Muscle layer of colon (tissue), 2 donors: ENCODE data around the gene UBAC2.

Source experiments
- H3K27ac ChIP-seq: one replicate; pipeline ENCODE4 v1.7.0; 2013; ENCODE audit warnings: low read depth, mild to moderate bottlenecking, low read length, moderate library complexity
- H3K27me3 ChIP-seq, 2 donors: one replicate each; pipeline ENCODE4 v1.7.0; 2013; ENCODE audit warnings: low read length in 2 of 2, mild to moderate bottlenecking in 2 of 2; ENCODE audit not compliant: insufficient read depth in 2 of 2, control insufficient read depth in 1 of 2
- H3K36me3 ChIP-seq: one replicate; pipeline ENCODE4 v1.7.0; 2013; ENCODE audit warnings: mild to moderate bottlenecking, low read length; ENCODE audit not compliant: insufficient read depth
- H3K4me1 ChIP-seq: one replicate; pipeline ENCODE4 v1.7.0; 2013; ENCODE audit warnings: mild to moderate bottlenecking, low read length; ENCODE audit not compliant: insufficient read depth
- H3K4me3 ChIP-seq, 2 donors: one replicate each; pipeline ENCODE4 v1.7.0; 2013; ENCODE audit warnings: low read length in 2 of 2, low read depth in 1 of 2, mild to moderate bottlenecking in 1 of 2, moderate library complexity in 1 of 2
- H3K9ac ChIP-seq: one replicate; pipeline ENCODE4 v1.7.0; 2013; ENCODE audit warnings: low read length
- H3K9me3 ChIP-seq: one replicate; pipeline ENCODE4 v1.7.0; 2013; ENCODE audit warnings: mild to moderate bottlenecking, low read length
- donor health status: abdominal sarcoma.
- donor health status: Adenocarcinoma of cecum.

The UBAC2 gene

DNA sequence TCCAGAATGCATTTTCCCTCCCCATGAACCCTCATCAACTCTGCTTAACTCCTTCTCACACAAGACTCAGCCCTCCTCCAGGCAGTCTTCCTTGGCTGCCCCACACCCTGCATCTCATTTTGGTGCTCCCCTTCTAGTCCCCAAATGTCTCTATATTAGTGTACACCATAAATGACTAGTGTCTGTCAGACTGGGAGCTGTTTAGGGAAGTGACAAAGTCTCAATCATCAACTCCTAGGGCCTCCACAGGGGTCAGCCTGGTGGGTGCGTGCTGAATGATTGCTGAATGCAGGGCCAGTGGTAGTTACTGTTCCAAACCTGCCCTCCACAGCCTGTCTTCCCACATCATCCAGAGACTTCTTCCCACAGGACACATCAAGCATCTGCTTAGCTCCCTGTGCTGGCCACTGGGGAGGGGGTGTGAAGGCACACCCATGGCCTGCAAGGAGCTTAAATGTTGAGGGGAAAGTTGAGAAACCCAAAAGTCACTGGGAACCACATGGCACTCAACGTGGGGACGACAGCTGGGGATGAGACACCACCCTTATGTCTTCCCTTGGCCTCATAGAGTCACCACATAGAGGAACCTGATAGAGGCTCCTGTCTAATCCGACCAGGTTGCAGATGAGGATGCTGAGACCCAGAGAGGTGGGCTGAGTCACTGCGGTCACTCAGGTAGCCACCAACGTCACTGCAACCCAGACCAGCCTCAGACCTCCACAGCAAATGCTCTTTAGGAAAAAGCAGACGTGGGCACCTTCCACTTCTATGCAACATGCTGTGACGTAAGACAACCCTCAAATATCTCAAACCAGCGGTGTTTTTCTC is 221.3 kb downstream of the UBAC2 start:
- Histone ChIP-seq H3K4me3 (no peak overlapping the region), H3K27me3 (no peaks in the 10 kb centered on the region), H3K36me3 (no peaks in the 10 kb centered on the region), H3K9ac (no peak overlapping the region), H3K4me1 (no peaks in the 10 kb centered on the region), H3K27ac (no peak overlapping the region), H3K9me3 (no peaks in the 10 kb centered on the region)

DNA sequence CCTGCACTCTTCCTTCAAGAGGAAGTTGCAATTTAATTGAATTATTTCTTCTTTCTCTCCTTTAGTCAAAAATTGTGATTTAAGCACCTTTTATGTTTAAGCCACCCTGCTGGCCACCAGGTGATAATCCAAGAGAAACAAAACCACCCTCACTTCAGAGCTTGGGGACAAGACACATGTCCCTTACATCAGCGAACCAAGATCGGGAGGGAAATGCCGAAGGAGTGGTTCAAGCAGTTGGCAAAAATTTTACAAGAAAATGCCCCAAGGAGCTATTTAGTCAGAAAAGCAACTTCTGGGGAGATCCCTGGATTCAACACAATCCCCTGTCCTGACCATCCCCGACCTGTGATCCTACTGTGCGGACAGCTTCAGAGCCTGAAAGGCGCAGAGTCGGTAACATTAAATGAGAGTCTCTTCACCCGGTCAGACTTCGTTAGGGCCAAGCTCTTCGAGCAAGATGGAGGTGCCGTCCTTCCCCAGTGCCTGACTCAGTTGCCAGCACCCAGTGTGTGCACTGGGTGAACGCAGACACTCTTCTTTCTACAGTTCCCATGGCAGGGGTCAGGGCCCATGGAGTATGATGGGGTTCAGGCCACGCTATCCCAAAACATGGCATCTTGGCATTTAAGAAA is 222.0 kb downstream of the UBAC2 start:
- no peaks in the 10 kb centered on the region for H3K4me1 ChIP-seq
- H3K27me3 ChIP-seq: no peaks in the 10 kb centered on the region
- no peaks in the 10 kb centered on the region for H3K36me3 ChIP-seq
- H3K4me3 ChIP-seq: no peak overlapping the region
- H3K9ac ChIP-seq: no peak overlapping the region
- no peak overlapping the region for H3K27ac ChIP-seq
- no peaks in the 10 kb centered on the region for H3K9me3 ChIP-seq

DNA sequence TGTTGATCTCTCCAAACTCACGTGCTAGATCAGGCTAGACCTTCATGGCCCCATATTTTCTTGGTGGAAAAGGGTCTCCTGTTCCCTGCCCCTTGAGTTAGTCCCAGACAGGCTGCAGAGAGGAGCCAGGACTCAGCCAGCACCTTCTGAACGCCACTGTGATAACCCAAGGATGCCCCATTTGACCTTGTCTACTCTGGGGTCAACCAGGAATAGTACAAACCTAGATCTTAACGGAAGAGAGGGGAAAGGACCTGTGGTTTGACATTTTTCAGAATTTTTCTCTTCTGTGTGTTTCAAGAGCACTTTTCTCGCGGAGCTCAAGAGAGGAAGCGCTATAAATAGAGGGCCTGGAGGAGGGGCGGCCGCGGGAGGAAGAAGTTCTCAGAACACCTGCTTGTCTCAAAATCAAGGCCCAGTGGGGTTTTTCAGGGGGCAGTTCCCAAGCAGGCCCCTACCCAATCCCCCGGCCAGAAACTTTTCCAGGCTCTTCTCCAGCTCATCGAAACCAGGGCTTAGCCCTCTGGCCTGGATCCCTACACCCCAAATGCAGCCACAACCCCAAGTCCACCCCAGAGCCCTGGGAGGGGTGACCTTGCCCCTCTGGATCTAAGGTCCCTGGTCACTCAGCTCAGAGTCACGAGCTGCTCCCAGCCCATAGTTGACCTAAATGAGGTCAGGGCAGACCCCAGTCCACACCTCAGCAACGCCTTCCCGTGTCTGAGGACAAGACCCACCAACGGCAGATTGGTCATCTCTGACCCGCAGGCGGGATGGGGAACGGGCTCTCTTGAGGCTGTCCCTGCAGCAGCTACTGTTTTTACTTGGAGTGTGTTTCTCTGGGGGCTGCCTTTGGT is 225.1 kb downstream of the UBAC2 start:
- Histone ChIP-seq H3K9me3 (no peaks in the 10 kb centered on the region), H3K27ac (no peak overlapping the region), H3K4me1 (no peaks in the 10 kb centered on the region), H3K36me3 (no peaks in the 10 kb centered on the region), H3K9ac (no peak overlapping the region), H3K27me3 (no peaks in the 10 kb centered on the region), H3K4me3 (no peak overlapping the region)

DNA sequence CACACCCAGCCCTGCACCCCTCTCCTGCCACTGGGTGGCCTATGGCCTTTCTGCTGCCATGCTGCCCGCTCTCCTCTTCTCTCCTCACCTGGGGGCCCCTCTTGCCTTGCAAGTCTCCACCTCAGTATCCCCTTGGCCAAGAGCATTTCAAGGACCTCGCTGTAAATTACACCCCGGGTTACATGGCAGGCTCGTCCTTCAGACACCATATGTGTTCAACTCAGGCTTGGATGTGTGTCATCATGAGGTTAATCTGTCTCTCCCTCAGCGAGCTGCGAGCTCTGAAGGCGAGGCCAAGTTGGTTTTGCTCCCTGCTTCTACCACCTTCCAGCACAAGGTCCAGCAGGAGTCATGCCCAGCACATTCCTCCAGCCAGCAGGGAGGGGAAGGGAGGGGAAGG is 225.8 kb downstream of the UBAC2 start:
- no peaks in the 10 kb centered on the region for H3K27me3 ChIP-seq
- no peak overlapping the region for H3K4me3 ChIP-seq
- H3K27ac ChIP-seq: no peak overlapping the region
- H3K9ac ChIP-seq: no peak overlapping the region
- H3K4me1 ChIP-seq: no peaks in the 10 kb centered on the region
- no peaks in the 10 kb centered on the region for H3K36me3 ChIP-seq
- H3K9me3 ChIP-seq: no peaks in the 10 kb centered on the region

DNA sequence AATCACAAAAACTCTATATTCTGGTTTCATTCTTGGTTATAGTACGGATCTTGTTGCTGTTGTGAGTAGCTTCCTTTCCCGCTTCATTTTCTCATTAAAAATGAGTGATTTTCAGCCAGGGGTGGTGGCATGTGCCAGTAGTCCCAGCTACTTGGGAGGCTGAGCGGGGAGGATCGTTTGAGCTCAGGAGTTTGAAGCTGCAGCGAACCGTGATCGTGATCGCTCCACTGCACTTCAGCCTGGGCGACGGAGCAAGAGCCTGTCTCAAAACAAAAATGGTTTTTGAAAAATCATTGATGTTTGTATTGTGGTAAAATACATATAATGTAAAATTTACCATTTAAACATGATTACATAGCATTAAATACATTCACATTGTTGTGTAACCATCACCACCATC is 229.0 kb downstream of the UBAC2 start:
- no peak overlapping the region for H3K27ac ChIP-seq
- no peaks in the 10 kb centered on the region for H3K27me3 ChIP-seq
- H3K9ac ChIP-seq: no peak overlapping the region
- H3K4me1 ChIP-seq: no peaks in the 10 kb centered on the region
- H3K9me3 ChIP-seq: no peaks in the 10 kb centered on the region
- no peak overlapping the region for H3K4me3 ChIP-seq
- H3K36me3 ChIP-seq: no peaks in the 10 kb centered on the region

DNA sequence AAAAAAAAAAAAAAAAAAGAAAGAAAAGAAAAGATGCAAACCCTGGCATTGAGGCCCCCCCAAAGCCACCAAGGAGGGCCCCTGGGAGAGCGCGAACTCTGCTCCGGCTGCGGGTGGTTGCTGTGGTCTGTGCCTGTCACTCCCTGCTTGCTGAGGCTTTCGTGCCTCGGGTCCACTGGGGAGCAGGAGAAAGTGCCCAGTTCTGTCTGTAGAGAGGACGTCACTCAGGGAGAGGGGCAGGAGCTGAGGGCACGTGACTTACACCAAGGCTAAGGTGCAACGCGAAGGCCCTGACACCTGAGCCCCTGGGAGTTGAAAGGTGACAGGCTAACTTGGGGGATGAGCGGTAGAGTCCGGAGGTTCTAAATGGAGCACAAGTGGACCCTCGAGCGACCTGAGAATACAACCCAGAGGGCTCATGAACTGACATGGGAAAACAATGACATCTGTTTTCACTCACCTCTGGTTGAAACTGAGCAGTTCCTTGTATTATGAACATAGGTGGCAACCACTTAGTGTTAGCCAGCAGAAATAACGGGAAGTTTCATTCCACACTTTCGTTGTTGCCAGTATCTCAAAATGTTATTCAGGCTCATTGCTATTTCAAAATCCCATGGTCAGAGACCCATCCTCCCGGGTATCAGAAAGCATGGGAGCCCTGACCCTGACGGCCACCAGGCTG is 231.4 kb downstream of the UBAC2 start:
- Histone ChIP-seq H3K9ac (no peak overlapping the region), H3K4me3 (no peak overlapping the region), H3K9me3 (no peaks in the 10 kb centered on the region), H3K27me3 (no peaks in the 10 kb centered on the region), H3K4me1 (no peaks in the 10 kb centered on the region), H3K27ac (no peak overlapping the region), H3K36me3 (no peaks in the 10 kb centered on the region)

DNA sequence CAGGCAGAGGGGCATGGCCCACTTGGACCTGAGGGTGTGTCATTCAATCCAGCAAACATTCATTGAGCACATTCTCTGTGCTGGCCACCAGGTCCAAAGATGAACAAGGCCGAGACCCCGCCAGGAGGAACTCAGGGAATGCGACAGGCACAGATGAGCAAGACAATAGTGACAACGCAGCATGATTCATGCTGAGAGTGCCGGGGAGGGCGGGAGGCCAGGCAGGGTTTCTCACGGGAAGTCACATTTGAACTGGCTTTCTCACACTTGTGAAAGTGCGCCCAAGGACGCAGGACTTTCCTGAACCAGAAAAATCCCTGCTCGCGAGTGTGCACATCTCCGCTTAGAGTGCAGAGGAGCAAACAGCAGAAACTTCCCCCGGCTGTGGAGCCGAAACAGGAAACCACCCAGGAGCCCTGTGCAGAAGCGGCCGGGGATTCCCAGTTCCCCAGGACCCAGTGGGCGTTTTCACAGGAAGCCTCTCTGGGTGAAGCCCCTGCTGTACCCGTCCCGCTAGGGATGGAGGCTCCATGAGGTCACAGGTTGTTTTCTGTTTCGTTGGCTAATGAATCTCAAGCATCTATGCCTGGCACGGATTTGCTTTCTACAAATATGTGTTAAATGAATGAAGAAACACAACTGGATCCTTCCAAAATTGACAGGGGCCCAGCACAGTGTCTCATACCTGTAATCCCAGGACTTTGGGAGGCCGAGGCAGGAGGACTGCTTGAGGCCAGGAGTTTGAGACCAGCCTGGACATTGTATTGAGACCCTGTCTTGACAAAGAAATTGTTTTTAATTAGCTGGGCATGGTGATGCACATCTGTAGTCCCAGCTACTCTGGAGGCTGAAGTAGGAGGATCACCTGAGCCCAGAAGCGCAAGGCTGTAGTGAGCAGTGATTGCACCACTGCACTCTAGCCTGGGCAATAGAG is 232.2 kb downstream of the UBAC2 start:
- Histone ChIP-seq H3K9ac (no peak overlapping the region), H3K36me3 (no peaks in the 10 kb centered on the region), H3K27ac (no peak overlapping the region), H3K4me3 (no peak overlapping the region), H3K27me3 (no peaks in the 10 kb centered on the region), H3K4me1 (no peaks in the 10 kb centered on the region), H3K9me3 (no peaks in the 10 kb centered on the region)

DNA sequence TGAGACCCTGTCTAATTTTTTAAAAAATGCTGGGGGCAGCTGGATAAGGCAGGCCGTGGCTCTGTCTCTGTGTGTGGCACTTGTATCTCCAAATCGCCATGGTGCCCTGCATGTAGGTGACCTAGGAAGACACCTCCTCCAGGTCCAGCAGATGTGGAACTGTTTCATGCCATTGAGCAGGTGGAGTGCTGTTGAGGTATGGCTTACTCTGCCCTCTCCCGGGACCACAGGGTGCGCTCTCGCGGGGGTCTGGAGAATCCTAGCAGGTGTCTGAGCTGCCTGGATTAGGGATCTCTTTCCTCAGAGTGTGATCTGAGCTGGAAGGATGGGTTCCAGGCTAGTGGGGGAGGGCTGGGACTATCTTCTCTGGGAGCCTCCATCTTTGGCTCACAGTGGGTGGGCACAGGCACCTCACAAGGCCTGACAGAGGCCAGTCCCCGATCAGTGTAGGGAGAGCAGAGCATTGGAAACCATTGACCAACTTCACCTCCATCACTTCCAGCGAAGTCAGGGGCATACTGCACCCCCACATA is 233.0 kb downstream of the UBAC2 start:
- H3K4me1 ChIP-seq: no peaks in the 10 kb centered on the region
- no peaks in the 10 kb centered on the region for H3K36me3 ChIP-seq
- H3K9ac ChIP-seq: no peak overlapping the region
- no peak overlapping the region for H3K4me3 ChIP-seq
- no peaks in the 10 kb centered on the region for H3K27me3 ChIP-seq
- H3K27ac ChIP-seq: no peak overlapping the region
- H3K9me3 ChIP-seq: no peaks in the 10 kb centered on the region

DNA sequence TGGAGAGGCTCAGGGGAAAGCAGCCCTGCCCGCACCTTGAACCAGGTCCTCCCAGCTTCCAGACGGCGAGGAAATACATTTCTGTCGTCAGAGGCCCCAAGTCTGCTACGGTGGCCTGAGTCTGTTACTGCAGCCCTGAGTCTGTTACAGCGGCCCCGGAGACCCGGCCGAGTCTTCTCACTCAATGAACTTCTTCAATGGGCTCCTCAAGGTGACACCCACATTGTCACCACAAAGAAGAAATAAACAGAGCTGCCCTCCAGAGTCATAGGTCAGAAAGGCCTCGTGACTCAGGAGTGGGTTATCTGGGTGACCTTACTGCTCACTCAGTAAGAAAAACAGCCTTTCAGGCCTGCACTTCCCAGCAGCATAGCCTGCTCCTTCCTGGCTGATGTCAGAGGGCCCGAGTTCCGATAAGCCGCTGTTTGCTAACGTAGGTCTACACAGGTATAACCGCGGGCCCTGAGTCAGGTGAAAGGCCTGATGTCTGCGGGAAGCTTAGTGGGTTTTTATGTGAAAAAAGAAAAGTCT is 233.7 kb downstream of the UBAC2 start:
- Histone ChIP-seq H3K4me1 (no peaks in the 10 kb centered on the region), H3K27me3 (no peaks in the 10 kb centered on the region), H3K36me3 (no peaks in the 10 kb centered on the region), H3K9ac (no peak overlapping the region), H3K4me3 (no peak overlapping the region), H3K27ac (no peak overlapping the region), H3K9me3 (no peaks in the 10 kb centered on the region)

DNA sequence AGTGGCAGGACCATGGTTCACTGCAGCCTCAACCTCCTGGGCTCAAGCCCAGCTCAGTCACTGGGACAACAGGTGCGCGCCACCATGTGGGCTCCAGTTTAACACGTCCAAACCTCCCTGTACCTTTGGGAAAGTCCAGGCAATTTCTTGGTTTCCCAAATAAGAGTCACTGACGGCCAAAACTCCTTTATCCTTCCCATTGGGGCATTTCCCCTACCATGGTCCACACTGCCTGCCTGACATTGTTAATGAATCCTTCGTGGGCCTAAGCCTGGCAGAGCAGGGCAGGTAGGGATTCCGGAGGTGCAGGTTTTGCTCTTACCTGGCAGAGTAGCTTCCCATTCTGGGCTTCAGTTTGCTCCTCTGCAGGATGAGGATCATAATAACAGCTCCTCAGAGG is 234.5 kb downstream of the UBAC2 start:
- no peaks in the 10 kb centered on the region for H3K36me3 ChIP-seq
- H3K4me3 ChIP-seq: no peak overlapping the region
- H3K9me3 ChIP-seq: no peaks in the 10 kb centered on the region
- H3K27me3 ChIP-seq: no peaks in the 10 kb centered on the region
- H3K4me1 ChIP-seq: no peaks in the 10 kb centered on the region
- H3K27ac ChIP-seq: no peak overlapping the region
- H3K9ac ChIP-seq: no peak overlapping the region
